SU-DHL-6 (cell line): Measurements from ENCODE around the gene ADK.

ENCODE experiments used
- CTCF ChIP-seq: fragments of 200-600 bp; sonication (generic); IDR thresholded peaks from one replicate; pipeline ENCODE4 v1.5.1; 2017; ENCODE audit warnings: antibody characterized with exemption, mild to moderate bottlenecking, low read length, moderate library complexity; ENCODE audit not compliant: insufficient read depth, poor library complexity, severe bottlenecking
- EZH2phosphoT487 ChIP-seq: fragments of 200-600 bp; sonication (generic), shearing (Covaris generic); conservative IDR thresholded peaks from 2 replicates; pipeline ENCODE4 v1.6.1; 2018; ENCODE audit warnings: mild to moderate bottlenecking, antibody characterized with exemption, low read length, moderate library complexity, mixed read lengths

- TF ChIP-seq CTCF (no peak), EZH2phosphoT487 (no peak)
Measured at GRCh38 chr10:74586088-74586585, 435.1 kb downstream of the ADK start.
